ENCODE data around the gene CHID1.

The CHID1 gene

GRCh38 chr11:910589-911030 lies at the start of gene CHID1:
Gene CHID1, minus strand, starts transcription at chr11:910810. Its CDS starts 5,994 bp downstream, at chr11:904816.
- DNase-seq, result peak; percentile 69 to 72

DNA sequence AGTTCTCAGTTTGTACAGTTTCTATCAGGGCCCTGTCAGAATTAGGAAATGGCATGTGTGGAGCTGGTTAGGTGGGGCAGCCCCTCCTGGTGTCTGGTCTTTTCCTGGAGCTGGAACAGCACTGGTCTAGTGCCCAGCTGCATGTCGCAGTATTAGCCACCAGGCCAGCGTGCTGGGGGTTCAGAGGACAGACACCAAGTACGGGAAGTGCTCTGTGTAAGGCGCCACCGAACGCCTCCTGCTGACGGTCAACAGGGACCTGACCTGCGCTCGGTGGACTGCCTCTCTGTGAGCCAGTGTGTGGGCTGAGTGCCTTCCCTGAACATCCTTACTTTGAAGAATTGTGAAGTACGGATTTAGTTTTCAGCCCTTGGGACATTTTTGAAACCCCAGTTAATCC lies 49.0 kb upstream of the CHID1 start:
- no peak for DNase-seq

DNA sequence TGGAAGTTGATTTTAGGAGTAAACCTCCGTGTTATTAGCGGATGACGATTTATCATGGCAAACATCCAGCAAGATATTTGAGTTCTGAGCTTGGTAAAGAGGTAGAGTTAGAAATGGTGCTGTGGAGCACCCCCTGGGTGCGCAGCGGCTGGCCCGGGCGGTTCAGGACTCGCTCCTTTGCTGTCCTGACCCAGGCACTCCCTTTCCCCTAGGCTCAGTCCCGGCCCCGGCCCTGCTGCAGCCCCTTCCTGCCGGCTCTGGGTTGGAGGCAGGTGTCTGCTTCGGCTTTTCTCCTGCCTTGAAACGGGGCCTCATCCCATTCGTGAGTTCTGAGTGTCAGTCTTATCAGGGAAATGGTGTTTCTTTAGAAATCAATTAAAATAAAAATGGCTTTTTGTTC lies 48.4 kb upstream of the CHID1 start:
- DNase-seq, result no peak

DNA sequence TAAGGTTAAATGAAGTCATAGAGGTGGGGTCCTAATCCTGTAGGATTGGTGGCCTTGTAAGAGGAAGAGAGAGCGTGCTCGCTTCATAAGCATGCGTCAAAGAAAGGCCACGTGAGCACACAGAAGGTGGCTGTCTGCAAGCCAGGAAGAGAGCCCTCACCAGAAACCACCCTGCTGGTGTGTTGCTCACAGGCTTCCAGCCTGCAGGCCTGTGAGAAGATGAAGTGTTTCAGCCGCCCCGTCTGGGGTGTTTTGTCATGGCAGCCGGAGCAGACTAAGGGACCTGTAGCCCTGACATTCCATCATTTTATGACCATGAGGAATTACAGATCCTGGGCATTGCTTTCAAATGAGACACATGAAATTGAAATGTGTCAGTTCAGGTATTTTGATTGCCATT lies 47.5 kb upstream of the CHID1 start:
- no peak for DNase-seq

GRCh38 chr11:957212-957920 lies 46.8 kb upstream of the CHID1 start:
- DNase-seq, result no peak

GRCh38 chr11:955154-956063 lies 44.8 kb upstream of the CHID1 start:
- DNase-seq, result no peak

- no peak for DNase-seq
Observed at GRCh38 chr11:954392-955153, 44.0 kb upstream of the CHID1 start.

DNA sequence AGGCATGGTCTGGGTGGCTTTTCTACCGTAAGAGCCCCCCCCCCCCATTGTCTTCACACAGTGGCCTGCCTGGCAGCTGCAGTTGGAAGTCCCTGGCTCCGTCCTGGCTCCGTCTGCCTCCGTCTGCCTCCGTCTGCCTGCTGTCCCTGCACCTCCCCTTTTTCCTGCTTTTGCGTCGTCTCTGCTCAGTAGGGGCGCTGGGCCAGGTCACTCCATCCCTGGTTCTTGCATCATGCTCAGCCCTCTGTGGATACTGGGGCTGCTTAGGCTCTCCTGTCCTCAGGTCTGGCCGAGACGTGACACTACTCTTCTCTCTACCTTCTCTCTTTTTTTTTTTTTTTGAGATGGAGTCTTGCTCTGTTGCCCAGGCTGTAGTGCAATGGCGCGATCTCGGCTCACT lies 42.9 kb upstream of the CHID1 start:
- DNase-seq, result no peak

GRCh38 chr11:952406-953385 lies 42.1 kb upstream of the CHID1 start:
- DNase-seq, result no peak

GRCh38 chr11:951507-951906 lies 40.9 kb upstream of the CHID1 start:
- no peak for DNase-seq

- DNase-seq, result no peak
Observed at GRCh38 chr11:947744-948143, 37.1 kb upstream of the CHID1 start.

- DNase-seq, result no peak
Observed at GRCh38 chr11:945986-946385, 35.4 kb upstream of the CHID1 start.

DNA sequence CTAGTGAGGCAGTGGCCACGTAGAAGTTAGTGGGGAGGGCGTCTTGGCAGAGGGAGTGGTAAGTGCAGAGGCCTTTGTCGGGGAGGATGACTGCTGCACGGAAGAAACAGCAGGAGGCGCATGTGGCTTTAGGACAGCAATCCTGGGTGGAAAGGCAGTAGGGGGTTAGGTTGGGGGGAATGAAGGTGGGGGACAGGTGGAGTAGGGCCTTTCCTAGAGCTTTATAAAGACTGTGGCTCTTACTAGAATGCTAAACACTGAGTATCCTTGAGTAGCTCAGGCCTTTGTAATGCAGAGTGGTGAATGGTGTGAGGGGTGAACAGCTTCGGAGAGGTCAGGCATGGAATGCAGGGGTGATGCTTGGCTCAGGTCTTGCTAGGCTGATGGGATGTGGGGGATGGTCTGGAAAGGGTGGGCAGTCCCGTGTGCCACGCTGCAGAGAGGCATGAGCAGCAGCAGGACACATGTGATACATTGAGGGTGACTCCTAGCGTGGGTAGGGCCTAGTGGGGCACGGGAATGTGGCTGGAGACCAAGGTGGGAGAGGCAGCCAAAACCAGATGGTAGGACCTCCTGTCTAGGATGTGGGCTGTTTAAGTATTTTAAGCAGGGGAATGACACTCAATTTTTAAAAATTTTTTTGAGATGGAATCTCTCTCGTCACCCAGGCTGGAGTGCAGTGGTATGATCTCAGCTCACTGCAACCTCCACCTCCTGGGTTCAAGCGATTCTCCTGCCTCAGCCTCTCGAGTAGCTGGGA lies 34.3 kb upstream of the CHID1 start:
- DNase-seq, result no peak

DNA sequence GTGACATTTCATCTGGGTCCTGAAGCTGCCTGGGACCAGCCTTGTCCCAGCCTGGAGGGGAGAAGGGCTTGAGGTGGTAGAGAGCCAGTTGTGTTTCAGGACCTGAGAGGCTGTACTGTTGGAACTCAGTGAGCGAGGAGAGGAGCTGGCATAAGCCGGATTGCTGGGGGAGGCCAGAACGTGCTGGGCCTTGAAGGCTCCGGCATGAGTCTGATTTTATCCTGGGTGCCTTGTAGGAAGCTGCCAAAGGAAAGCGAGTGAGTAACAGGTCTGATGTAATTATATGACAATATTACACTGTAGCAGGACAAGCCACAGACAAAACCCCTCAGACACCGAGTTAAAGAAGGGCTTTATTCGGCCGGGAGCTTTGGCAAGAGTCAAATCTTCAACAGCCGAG lies 32.2 kb upstream of the CHID1 start:
- DNase-seq, result no peak

DNA sequence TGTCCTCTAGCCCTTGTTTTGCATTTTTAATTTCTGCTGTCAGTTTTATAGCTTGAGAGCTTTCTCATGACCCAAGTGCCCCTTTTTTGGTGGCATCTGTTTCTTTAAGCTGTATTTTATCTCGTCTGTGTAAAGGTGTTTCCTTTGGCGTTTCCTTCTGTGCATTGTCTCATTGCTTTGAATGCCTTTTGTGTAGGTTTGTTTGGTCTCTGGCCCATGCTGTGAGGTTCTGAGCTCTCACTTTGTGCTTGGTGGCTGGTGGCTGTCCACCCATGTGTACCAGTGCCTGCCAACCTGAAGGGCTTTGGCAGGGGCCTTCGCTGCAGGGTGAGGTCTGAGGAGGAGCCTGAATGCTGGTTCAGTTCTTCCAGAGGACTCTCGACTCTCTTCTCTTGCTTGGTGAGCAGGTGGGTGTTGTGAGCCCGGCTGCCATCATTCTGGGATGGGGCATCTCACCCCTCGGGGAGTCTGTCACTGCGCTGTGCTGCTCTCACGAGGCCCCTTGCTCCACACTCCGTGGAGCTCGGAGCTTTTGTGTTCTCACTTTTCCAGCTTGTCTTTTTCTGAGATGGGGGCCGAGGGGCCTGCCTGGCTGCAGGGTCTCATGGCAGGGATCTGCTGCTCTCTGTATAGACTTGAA lies 30.0 kb upstream of the CHID1 start:
- DNase-seq, result no peak

GRCh38 chr11:937841-938261 lies 27.2 kb upstream of the CHID1 start:
- DNase-seq, result no peak

DNA sequence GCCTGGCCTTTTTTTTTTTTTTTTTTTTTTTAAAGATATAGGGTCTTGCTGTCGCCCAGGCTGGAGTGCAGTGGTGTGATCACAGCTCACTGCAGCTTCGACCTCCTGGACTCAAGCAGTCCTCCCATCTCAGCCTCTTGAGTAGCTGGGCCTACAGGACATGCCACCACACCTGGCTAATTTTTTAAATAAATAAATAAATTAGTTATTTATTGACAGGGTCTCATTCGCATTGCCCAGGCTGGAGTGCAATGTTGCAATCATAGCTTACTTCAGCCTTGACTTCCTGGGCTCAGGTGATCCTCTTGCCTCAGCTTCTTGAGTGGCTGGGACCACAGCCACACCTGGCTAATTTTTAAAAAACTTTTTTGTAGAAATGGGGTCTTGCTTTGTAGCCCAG lies 25.6 kb upstream of the CHID1 start:
- DNase-seq, result no peak

GRCh38 chr11:934527-934926 lies 23.9 kb upstream of the CHID1 start:
- DNase-seq, result no peak

DNA sequence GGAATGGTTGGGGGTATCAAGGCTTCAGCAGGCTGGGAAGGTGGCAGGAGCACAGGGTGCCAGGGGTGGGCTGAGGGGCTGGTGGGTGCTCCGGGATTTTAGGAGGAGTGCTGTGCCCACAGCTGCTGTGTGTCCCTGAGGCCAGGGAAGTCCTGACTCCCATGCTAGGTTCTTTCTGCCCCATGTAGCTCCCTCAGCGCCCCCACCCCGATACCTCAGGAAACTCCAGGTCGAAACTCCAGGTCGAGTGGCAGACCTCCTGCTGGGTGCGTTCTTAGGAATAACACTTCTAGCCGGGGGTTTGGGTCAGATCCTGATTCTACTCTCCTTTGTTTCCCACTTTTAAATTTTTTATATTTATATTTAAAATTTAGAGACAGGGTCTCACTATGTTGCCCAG lies 23.3 kb upstream of the CHID1 start:
- no peak for DNase-seq

DNA sequence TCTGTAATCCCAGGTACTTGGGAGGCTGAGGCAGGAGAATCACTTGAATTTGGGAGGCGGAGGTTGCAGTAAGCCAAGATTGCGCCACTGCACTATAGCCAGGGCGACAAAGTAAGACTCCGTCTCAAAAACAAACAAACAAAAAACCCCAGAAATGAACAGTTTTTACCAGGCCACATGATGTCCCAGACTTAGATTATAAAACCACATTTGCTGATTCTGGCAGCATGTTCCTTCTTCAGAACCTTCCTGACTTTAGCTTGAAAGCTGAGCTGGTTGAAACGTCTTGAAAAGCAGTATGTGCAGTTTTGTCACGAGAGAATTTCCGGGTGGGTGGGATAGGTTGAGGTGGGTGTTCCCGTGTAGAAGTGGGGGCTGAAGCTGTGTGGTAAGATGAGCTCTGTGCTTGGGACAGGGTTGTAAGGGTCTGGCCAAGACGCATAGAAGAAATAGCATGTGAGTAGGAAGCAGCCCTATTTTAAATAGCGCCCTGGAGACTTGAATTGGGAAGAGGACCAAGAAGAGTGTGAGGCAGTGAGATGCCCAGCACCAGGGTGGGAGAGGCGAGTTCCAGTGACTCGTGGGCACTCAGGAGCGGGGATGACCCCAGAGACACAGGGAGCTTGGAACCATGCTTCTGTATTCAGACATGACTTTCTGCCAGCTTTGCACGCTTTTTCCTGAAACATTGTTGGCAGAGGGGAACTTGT lies 22.7 kb upstream of the CHID1 start:
- DNase-seq, result no peak
